ENCODE results near the gene KRT6B.
"Not testable (repeated sequence)": the region's sequence is repeated elsewhere in the genome, so short reads cannot be mapped to it uniquely, and the experiment has no call there.

Gene KRT6B

GRCh38 chr12:52415870-52416750 lies 35.8 kb downstream of the KRT6B start:
- TF ChIP-seq, protein P1, sequence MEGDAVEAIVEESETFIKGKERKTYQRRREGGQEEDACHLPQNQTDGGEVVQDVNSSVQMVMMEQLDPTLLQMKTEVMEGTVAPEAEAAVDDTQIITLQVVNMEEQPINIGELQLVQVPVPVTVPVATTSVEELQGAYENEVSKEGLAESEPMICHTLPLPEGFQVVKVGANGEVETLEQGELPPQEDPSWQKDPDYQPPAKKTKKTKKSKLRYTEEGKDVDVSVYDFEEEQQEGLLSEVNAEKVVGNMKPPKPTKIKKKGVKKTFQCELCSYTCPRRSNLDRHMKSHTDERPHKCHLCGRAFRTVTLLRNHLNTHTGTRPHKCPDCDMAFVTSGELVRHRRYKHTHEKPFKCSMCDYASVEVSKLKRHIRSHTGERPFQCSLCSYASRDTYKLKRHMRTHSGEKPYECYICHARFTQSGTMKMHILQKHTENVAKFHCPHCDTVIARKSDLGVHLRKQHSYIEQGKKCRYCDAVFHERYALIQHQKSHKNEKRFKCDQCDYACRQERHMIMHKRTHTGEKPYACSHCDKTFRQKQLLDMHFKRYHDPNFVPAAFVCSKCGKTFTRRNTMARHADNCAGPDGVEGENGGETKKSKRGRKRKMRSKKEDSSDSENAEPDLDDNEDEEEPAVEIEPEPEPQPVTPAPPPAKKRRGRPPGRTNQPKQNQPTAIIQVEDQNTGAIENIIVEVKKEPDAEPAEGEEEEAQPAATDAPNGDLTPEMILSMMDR (IDR thresholded peaks at IDR 0.05; ENCODE audit: low read depth, low read length, missing control alignments): no peak
- no peak overlapping the region for H3K4me3 ChIP-seq (ENCODE audit: low read depth, low read length)
- no peak for DNase-seq (ENCODE audit: low read depth)
- in situ Hi-C loops (cut with HindIII; ENCODE audit: low sequenced_read_pairs): no loop called here

- no peak for DNase-seq (ENCODE audit: low read depth)
- in situ Hi-C loops (cut with HindIII; ENCODE audit: low sequenced_read_pairs): no loop called here
- no peak overlapping the region for H3K4me3 ChIP-seq (ENCODE audit: low read depth, low read length)
- TF ChIP-seq, protein P1 (IDR thresholded peaks at IDR 0.05; ENCODE audit: low read depth, low read length, missing control alignments): no peak
Measured at GRCh38 chr12:52414936-52415335, 37.0 kb downstream of the KRT6B start.

DNA sequence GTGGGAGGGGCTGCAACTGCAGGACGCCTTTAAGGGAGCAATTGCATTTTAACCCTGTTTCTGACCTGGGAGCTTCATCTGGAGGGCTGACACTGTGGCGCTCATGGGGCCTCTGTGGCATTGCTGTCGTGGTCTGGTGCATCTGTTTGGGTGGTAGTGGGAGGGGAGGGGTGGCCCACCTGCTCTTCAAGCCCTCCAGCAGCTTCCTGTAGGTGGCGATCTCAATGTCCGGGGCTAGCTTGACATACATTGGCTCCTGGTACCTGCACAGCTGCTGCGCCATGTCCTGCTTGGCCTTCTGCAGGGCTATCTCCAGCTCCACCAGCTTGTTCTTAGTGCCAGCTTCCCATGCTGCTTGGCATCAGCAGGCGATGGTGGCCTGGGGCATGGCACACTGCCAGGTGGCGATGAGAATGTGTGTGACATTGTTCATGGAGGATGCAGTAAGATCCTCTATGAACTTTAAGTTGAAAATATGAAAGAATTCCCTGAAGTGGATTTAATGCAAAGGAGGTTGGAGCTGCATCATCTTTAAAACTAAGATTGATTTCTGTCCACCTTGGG lies 38.1 kb downstream of the KRT6B start:
- TF ChIP-seq, protein P1 (IDR thresholded peaks at IDR 0.05; ENCODE audit: low read depth, low read length, missing control alignments): no peak
- no peak for DNase-seq (ENCODE audit: low read depth)
- in situ Hi-C loops (cut with HindIII; ENCODE audit: low sequenced_read_pairs): no loop called here
- no peak overlapping the region for H3K4me3 ChIP-seq (ENCODE audit: low read depth, low read length)

DNA sequence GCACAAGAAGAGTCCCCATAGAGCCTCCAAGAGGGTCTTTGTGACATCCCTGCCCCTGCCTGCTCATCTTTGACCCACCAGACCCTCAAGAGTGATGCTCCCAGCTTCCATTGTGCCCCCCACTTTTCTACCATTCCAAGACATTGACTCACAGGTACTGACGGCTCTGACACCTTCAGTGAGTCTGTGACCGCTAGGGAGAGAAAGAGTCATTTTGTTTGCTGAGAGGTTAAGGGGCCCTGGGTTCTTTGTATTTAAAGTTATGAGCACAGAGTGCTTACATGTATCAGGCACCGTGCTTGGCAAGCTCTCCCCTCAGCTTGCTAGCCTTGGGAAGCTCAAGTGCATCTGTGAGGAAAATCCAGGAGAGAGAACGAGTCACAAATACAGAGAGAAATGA lies 38.7 kb downstream of the KRT6B start:
- in situ Hi-C loops (cut with HindIII; ENCODE audit: low sequenced_read_pairs): no loop called here
- no peak overlapping the region for H3K4me3 ChIP-seq (ENCODE audit: low read depth, low read length)
- TF ChIP-seq, protein P1 (IDR thresholded peaks at IDR 0.05; ENCODE audit: low read depth, low read length, missing control alignments): no peak
- DNase-seq (ENCODE audit: low read depth): no peak

GRCh38 chr12:52411815-52412214 lies 40.1 kb downstream of the KRT6B start:
- DNase-seq (ENCODE audit: low read depth): no peak
- TF ChIP-seq, protein P1 (IDR thresholded peaks at IDR 0.05; ENCODE audit: low read depth, low read length, missing control alignments): no peak
- in situ Hi-C loops (cut with HindIII; ENCODE audit: low sequenced_read_pairs): no loop called here
- no peak overlapping the region for H3K4me3 ChIP-seq (ENCODE audit: low read depth, low read length)

- in situ Hi-C loops (cut with HindIII; ENCODE audit: low sequenced_read_pairs); H3K4me3 ChIP-seq (ENCODE audit: low read depth, low read length): not testable (repeated sequence)
Measured at GRCh38 chr12:52410589-52411248, 41.2 kb downstream of the KRT6B start.

GRCh38 chr12:52407918-52408317 lies 44.0 kb downstream of the KRT6B start:
- in situ Hi-C loops (cut with HindIII; ENCODE audit: low sequenced_read_pairs): no loop called here
- H3K4me3 ChIP-seq (ENCODE audit: low read depth, low read length): no peak overlapping the region
- DNase-seq (ENCODE audit: low read depth): no peak
- TF ChIP-seq, protein P1 (IDR thresholded peaks at IDR 0.05; ENCODE audit: low read depth, low read length, missing control alignments): no peak

More at GRCh38 chr12:52410589-52411248, 41.2 kb downstream of the KRT6B start:
- DNase-seq (ENCODE audit: low read depth): not testable (repeated sequence)

Measured in astrocyte of the cerebellum (primary cell).